MM.1S (cell line): ENCODE data around the gene EML5.

Experiments
- CTCF ChIP-seq: fragments of 300-600 bp; sonication (generic); IDR thresholded peaks from 2 replicates; pipeline ENCODE4 v1.5.1; 2016; ENCODE audit warnings: antibody characterized with exemption, low read length, mixed read lengths
- EZH2 ChIP-seq: fragments of 300-600 bp; sonication (generic); optimal IDR thresholded peaks from 2 replicates; pipeline ENCODE3; 2017; ENCODE audit warnings: low read depth, mild to moderate bottlenecking, antibody characterized with exemption, low read length, mixed read lengths
- EZH2phosphoT487 ChIP-seq: fragments of 300-600 bp; sonication (generic); IDR thresholded peaks from 2 replicates; pipeline ENCODE4 v1.6.1; 2018; ENCODE audit warnings: antibody characterized with exemption, low read length

GRCh38 chr14:88599761-88600439 lies 192.9 kb downstream of the EML5 start:
- TF ChIP-seq EZH2phosphoT487 (no peak), CTCF (no peak), EZH2 (no peak)
